GM12873 (cell line): ENCODE measurements around the gene YAF2.

ENCODE experiments used
- CTCF ChIP-seq: IDR thresholded peaks from 2 replicates; pipeline ENCODE4 v1.5.1; 2012; ENCODE audit warnings: low read depth, mild to moderate bottlenecking, moderate library complexity, low read length, control low read depth; ENCODE audit not compliant: insufficient read depth; ENCODE audit errors: missing control alignments

Gene YAF2

GRCh38 chr12:42187799-42188198, 50.2 kb downstream of the YAF2 start:
- no peak for TF ChIP-seq CTCF

DNA sequence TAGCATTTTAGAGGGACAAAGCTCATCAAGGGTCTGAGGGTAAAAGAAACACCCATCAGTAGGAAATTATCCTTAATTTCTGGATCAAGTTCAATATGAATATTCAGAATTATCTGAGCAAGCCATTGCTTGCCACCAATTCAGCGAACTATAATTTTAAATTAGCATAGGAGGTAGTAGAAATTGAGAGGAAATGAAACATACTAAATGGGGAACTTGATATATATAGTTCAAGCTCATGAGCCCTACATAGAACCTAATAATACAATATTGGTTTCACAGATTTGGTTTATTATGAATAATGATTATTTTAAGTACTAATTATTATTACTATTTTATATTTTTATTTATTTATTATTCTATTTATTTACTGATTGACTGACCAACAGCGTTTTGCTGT, 51.3 kb downstream of the YAF2 start:
- no peak for TF ChIP-seq CTCF

- TF ChIP-seq CTCF = no peak
Measured at GRCh38 chr12:42182394-42182793, 55.7 kb downstream of the YAF2 start.

DNA sequence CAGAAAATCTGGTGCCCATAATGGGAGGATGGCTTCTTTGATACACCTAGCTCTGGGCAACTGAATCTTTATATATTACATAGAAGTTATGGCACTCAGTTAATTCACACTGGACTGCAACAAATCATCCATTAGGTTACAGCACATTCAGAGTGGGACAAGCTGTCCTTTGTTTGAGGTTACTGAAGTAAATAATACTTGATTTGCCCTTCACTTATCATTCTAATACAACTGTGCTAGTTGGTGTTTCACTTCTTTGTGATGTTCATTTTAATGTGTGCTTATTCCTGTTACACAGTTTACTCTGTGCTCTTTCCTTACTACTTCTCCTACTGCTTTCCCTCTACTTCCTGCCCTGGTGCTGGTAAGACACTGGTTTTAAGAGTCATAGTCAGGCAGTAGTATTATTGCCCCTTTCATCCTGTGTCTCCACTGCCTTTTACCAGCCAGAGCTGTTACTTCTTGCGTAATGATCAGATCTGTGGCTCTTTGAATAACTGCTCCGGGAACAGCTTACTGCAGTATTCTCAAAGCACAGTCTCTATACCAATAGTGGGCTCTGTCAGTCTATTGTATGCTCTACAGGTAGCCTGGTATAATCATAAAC, 57.0 kb downstream of the YAF2 start:
- no peak for TF ChIP-seq CTCF

DNA sequence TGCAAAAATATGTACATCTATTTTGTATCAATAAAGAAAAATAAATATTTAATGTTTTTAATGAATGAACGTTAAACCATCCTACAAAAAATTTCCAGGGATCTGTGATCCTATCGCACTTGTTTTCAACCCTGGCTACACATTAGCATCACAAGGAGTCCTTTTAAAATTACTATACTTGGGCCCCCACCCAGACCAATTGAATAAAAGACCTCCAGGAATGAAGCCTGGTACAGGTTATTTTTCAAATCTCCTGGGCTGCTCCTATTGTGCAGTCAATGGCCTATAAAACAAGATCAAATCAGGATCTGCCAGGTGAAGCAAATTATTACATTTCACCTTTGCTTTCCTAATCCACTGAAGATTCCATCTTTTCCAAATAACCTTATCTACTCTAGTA, 59.9 kb downstream of the YAF2 start:
- TF ChIP-seq CTCF = no peak

- TF ChIP-seq CTCF = no peak
Measured at GRCh38 chr12:42174978-42175377, 63.1 kb downstream of the YAF2 start.

DNA sequence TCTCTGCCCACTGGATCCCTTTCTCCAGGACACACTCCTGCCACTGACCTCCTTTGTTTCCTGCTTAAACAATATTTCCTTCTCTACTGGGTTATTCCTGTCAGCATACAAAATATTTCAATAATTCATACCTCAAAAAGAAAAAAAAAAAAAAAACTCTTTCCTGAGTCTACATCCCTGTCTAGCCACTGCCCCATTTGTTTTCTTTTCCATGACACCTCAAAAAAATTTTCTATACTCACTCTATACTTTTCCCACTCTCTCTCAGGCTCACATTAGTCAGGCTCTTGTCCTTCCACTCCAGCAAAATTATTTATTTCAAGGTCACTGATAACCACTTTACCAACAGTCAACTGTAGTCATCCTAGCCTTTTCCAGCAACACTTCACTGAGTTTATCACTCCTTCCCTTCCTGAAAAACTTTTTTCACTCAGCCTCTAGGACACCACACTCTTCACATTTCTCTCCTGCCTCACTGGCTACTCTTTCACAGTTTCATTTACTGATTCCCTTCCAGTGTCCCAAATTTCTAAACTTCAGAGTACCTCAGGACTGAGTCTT, 64.0 kb downstream of the YAF2 start:
- TF ChIP-seq CTCF = no peak
